ENCODE data around the gene PCDH10.
"Not testable (repeated sequence)": the region's sequence is repeated elsewhere in the genome, so short reads cannot be mapped to it uniquely, and the experiment has no call there.

The PCDH10 gene

DNA sequence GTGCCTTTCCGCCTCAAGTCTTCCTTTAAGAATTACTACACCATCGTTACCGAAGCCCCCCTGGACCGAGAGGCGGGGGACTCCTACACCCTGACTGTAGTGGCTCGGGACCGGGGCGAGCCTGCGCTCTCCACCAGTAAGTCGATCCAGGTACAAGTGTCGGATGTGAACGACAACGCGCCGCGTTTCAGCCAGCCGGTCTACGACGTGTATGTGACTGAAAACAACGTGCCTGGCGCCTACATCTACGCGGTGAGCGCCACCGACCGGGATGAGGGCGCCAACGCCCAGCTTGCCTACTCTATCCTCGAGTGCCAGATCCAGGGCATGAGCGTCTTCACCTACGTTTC, 2.2 kb downstream of the PCDH10 start:
- peak; percentile 34 for DNase-seq

GRCh38 chr4:133151691-133152329, 2.7 kb downstream of the PCDH10 start:
- DNase-seq: peak; percentile 19

DNA sequence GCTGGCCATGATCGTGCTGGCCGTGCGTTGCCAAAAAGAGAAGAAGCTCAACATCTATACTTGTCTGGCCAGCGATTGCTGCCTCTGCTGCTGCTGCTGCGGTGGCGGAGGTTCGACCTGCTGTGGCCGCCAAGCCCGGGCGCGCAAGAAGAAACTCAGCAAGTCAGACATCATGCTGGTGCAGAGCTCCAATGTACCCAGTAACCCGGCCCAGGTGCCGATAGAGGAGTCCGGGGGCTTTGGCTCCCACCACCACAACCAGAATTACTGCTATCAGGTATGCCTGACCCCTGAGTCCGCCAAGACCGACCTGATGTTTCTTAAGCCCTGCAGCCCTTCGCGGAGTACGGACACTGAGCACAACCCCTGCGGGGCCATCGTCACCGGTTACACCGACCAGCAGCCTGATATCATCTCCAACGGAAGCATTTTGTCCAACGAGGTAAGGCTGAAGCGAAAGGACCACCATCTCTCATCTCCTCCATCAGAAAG, 3.3 kb downstream of the PCDH10 start:
- DNase-seq: no peak

- peak; percentile 12 for DNase-seq
Measured at GRCh38 chr4:133152831-133153481, 3.9 kb downstream of the PCDH10 start.

DNA sequence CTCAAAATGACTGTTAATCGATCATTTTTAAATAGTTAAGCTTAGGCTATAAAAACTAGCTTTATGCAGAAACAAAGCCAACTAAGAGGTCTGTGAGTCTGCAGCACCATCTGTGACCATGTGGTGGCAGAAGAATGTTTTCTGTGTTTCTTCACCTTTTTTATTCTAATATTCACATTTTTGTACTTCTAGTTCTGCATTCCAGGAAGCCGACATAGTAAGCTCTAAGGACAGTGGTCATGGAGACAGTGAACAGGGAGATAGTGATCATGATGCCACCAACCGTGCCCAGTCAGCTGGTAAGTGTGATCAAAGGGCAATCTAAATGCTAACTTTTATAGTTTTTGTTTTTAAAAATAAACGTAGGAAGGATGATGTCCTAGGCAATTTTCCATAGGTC, 5.6 kb downstream of the PCDH10 start:
- DNase-seq: peak; percentile 27

DNA sequence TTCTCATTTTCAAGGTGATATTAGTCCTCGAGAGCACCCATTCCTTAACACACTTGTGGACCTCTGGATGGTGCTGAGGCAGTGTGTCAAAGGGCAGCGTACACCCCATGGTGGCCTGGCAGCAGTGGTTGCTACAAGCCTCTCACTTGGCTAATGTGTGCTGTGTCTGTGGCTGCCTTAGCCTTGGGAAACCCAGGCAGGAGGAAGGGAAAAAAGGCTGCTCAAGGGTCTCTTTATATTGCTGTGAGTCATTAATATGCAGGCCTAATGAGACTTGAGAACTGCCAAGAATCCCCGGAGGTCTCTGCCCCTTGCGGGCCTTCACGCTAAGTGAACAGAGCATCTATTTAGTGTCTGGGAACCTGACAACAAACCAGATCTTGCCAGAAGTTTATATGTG, 7.0 kb downstream of the PCDH10 start:
- DNase-seq: no peak

GRCh38 chr4:133156556-133156955, 7.5 kb downstream of the PCDH10 start:
- no peak for DNase-seq

GRCh38 chr4:133157460-133158160, 8.5 kb downstream of the PCDH10 start:
- DNase-seq: peak; percentile 43

DNA sequence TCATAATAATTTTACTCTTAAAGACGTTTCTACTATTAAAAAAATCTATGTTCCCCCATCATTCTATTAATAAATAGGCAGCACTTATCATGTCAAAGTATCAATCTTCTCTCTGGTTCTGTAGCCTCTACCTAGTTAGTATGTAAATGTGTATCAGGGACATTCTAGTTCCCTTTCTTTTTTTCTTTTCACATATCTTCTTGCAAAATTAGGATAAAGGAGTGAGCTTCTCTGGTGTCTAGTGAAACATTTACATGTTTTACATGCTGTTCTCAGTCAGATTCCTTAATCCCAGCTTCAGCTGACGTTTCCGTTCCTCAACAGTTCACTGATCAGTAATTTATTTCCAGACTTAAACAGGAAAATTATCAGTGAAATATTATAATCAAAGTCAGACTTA, 11.8 kb downstream of the PCDH10 start:
- DNase-seq: no peak

DNA sequence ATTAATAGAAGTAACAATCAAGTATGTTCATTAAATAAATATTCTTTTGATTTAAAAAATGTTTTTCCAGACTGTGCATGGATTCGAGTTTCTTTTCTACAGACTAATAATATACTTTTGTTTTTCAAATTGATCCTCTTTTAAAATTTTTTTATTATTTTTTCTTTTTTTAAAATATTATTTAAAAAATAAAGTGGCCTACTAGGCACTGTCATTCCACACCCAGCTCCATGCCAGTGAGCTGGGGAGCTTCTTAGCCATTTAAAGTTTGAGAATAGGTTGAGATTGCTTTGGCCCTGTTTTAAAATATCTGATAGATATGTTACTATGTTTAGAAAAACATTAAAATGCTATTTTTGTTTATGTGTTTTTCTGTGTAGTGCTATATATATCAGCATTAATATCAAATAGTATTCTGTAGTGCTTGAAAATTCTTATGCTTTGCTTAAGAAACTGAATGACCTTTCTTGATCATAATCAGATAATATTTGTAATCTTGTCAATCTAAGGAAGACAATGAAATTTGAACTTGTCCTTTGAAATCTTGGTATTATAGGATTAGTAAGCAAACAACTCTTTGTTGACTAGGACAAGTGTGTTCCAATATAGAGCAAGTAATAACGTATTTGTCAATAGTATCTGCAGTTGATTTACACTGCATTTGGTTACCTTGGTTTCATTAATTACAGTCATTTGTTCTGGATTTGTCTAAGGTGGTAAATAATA, 12.6 kb downstream of the PCDH10 start:
- no peak for DNase-seq

- no peak for DNase-seq
Measured at GRCh38 chr4:133162941-133163340, 13.8 kb downstream of the PCDH10 start.

- no peak for DNase-seq
Measured at GRCh38 chr4:133178956-133179355, 29.9 kb downstream of the PCDH10 start.

DNA sequence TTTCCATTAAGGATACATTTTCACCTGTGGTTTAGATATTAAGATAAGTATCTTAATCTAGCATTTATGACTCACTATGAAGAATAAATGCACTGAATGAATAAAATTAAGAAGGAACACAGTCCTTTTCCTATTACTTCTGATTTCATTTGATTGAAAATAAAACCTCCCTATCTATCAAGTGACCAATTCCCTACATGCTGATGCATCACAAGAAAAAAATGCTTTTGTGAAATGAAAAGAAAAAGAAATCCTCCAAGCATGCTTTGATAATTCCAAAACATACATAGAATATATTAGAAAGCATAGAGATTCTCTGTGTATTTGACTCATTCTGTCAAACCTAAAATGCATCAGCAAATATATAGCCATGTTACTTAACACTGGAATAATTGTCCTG, 37.1 kb downstream of the PCDH10 start:
- no peak for DNase-seq

DNA sequence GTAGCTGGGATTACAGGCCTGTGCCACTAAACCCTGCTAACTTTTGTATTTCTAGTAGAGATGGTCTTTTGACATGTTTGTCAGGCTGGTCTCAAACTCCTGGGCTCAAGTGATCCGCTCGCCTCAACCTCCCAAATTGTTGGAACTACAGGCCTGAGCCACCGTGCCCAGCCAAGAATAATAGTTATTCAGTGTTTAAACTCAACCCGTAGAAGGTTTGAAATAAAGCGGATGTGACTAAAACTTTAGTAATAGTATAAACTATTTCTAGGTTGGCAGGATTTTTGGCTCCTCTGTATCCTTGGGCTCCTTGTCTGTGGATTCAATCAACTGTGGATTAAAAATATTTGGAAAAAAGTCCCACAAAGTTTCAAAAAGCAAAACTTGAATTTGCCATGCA, 37.8 kb downstream of the PCDH10 start:
- no peak for DNase-seq

DNA sequence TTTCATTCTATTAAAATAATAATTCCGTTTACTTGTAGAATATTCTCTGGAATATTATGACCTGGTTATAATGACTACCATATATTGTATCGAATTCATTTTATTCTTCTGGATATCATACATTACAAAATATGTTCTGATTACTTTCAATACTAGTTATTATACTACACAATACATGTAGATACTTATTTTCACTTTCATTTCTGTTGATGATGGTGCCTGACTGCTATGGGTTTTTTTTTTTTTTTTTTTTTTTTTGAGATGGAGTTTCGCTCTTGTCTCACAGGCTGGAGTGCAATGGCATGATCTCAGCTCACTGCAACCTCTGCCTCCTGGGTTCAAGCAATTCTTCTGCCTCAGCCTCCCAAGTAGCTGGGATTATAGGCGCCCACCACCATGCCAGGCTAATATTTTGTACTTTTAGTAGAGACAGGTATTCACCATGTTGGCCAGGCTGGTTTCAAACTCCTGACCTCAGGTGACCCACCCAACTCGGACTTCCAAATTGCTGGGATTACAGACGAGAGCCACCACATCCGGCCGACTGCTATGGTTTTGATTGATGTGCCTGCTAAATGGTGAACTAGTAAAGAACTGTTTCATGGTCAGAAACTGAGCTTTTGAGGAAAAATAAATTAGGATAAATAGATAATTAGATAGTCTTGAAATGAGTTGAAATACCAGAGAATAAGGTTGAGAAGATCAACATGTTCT, 39.5 kb downstream of the PCDH10 start:
- DNase-seq: no peak

DNA sequence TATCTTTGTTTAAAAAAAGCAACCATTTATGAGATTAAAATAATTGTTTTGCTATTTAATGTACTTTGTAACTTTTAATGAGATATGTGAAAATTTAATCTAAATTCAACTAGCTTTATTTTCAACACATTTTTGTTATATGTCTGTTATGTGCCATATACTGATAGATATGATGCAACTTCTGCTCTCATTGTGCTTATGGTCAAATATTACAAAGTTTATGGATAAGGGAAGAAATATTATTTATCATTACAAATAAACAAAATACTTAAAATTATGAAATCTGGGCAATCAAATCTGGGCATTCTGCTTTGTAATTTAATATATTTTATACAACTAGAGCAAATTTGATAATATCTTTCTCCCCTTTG, 40.0 kb downstream of the PCDH10 start:
- no peak for DNase-seq

DNA sequence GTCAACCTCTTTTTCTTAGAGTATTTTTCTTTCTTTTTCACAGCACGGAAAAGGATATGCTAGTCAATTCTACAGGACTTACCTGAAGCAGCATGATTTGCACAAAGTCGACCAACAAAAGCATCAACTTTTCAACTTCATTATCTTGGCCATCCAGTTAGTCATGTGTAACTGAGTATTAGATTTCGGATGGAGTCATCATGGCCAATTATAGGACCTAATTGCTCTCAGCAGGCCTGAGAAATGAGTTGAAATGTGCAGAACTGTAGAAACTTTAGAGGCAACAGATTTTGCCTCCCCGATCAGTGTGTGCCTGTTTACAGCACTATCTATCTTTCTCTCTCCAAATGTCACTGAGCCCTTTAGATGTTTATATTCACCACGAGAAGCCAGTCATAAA, 41.0 kb downstream of the PCDH10 start:
- no peak for DNase-seq

DNA sequence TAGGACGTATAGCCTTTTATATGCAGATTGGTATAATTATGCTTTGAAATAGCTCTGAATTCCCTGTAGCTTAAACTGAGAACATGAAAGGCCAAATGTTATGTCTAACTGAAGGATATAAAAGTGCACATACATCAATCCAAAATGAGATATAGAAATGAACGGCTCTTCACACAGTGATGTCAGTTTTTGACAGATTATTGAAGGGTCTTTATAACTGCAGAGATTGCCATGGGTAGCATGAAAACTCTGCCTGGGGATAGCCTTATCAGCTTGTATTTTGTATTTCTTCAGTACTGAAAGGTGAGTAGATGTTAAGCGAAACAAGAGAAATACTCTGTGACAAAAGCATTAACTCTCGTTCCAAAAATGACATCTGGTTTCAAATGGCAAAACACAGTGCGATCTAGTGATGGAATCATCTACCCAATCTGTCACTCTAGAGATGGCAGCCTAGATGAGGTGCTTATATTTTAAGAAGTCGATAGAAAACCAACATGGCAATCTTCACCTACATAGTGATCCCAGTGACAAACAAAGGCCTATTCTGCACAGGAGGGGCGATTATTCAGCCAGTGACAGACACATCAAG, 59.7 kb downstream of the PCDH10 start:
- no peak for DNase-seq

GRCh38 chr4:133233922-133234321, 84.8 kb downstream of the PCDH10 start:
- no peak for DNase-seq

- DNase-seq: not testable (repeated sequence)
Measured at GRCh38 chr4:133240451-133240850, 91.4 kb downstream of the PCDH10 start.
